HT1080 (cell line): Measurements from ENCODE around the gene BTBD8. TPM values are rescaled to one million over a fixed set of nuclear protein-coding genes. Genes with fewer than 3 reads are reported as not detected.
A peak's percentile ranks its signal among the peaks of the same experiment; 100 is the strongest.

Experiments
- DNase-seq: peaks from one replicate; pipeline ENCODE4 v3.0.0-alpha.2; 2015; ENCODE audit warnings: low read depth
- total RNA-seq: library from RNA; depleted of rRNA; stranded (reverse); fragments of >200 nt; shearing (Covaris generic); gene quantifications from 2 replicates; pipeline ENCODE4 v1.2.3, GENCODE V29; 2014; rRNA removed

BTBD8 gene
- total RNA-seq, 1 experiment from 2014 or later = 0.63 TPM

DNA sequence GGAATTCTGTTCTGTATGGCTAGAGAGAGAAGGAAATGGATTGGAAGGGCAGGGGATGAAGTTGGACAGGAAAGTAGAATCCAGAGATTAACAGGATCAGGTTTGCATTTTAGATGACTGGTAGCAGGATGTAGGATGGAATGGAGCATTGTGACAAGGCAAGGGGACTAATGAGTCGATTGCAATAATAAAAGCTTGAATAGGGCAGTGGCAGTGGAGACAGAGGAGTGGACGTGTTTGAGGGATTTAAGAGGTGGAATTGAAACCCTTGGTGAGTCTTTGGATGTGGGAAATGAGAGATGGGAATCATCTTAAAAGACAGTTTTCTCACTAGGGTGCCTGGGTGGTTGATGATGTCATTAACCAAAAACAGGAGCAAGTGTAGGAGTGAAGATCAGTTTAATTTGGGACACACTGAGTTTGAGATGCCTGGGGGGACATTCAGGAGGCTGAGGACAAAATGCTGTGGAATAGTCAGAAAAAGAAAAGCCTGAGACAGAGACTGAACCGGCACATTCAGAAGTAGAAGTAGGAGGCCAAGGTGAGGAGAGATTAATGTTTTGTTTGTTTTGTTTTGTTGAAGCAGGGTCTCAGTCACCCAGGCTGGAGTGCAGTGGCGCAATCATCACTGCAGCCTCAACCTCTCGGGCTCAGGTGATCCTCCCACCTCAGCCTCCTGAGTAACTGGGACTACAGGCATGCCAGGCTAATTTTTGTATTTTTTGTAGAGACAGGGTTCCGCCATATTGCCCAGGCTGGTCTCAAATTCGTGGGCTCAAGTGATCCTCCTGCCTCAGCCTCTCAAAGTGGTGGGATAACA lies 108.5 kb downstream of the BTBD8 start:
- no peak for DNase-seq

- no peak for DNase-seq
Measured at GRCh38 chr1:92191726-92192125, 111.6 kb downstream of the BTBD8 start.

DNA sequence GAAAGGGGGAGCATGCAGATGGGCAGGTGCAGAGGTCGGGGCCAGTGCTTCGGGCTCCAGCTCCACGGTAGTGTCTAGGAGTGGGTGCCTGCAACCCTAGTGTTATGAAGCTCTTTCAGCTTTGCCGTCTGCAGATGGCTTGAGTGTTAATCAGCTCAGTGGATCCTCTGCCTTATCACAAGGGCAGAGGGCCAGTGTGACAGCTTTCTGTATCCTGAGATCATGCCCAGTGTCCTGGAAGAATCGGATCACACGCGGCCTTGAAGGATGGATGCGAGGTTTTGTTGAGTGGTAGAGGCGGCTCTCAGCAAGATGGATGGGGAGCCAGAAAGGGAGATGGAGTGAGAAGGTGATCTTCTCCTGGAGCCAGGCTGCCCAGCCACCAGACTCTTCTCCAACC lies 112.1 kb downstream of the BTBD8 start:
- no peak for DNase-seq

DNA sequence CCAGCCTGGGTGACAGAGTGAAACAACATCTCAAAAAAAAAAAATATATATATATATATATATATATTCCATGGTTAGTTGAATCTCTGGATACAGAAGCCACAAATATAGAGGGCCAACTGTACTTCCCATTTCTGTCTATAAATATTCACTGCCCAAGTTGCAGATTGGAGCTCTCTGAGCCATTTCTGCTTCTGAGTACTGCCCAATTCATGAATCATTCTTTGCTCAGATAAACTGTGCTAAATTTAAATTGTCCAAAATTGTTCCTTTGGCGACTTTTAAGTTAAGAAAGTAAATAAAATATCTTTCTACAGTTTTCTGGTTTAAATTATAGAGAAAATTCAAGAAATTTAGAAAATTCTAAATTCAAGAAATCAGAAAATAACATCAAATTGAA lies 114.4 kb downstream of the BTBD8 start:
- DNase-seq = no peak

DNA sequence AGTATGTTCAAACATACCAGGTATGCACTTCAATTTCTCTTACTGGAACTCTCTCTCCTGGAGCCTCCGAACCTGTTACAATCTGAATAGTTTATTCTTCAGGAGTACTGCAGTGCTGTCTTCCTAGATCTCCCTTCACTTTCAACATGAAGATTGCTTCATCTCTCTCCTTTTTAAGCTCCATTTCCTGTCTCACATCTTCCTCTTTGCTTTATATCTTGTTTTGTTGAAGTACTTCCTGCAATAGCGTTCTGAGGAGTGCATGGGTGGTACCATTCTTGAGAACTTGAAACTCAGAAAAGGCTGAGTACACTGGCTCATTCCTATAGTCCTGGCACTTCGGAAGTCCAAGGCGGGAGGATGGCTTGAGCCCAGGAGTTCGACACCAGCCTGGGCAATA lies 121.8 kb downstream of the BTBD8 start:
- DNase-seq = no peak

- no peak for DNase-seq
Measured at GRCh38 chr1:92203105-92203504, 123.0 kb downstream of the BTBD8 start.

DNA sequence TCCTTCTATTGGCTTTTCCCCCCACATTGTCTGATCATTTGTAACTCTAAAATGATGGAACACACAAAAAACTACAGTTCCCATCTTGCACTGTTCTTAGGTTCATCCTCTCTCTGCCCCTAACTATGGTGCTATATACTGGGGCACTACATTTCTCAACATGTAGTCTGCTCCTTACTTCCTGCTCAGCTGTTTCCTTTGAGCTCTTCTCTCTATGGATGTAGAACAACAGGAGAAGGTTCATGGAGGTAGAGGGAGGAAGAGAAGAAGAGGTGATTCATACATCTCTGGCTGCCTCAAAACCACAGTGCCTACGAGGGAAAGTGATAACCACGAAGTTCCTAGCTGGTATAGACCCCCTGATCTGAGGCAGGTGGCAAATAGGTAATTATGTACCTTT lies 130.6 kb downstream of the BTBD8 start:
- peak; percentile 91 for DNase-seq

GRCh38 chr1:92211166-92211565 lies 131.0 kb downstream of the BTBD8 start:
- peak; percentile 57 for DNase-seq

DNA sequence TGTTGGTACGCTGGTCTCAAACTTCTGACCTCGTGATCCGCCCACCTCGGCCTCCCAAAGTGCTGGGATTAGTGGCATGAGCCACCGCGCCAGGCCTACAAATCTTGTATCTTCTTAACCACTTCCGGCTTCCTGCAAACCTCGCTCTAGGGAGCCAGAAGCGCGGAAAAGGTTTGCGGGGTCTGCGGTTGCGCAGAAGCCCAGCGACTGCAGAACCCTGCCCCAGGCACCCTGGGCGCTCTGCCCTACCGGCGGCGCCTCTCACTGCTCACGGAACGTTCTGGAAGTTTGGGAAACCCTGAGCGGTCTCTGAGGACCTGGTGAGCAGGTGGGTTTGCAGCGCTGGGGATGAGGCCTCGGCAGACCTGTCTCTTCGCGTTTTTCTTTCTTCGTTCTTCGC lies 137.6 kb downstream of the BTBD8 start, which contains the start of gene C1orf146:
TSS of gene C1orf146 (plus strand) at position 195 of the 400 bp plus-strand sequence. CDS start 13,506 bp downstream, outside the sequence.
- DNase-seq = no peak

DNA sequence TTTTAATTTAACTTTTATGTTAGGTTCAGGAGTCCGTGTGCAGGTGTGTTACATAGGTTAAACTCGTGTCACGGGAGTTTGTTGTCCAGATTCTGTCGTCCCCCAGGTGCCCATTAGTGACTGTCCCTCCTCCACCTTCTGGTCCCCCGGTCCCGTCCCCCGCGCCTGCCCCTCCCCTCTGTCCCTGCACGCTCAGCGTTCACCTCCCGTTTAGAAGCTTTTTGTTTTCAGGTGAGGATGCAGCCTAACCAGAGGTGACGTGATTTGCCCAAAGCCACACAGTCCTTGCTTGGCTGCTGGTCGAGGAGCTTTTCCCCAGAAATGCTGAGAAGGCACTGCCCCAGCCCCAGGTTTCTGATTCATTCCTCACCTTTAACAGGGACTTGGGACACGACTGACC lies 138.4 kb downstream of the BTBD8 start:
- DNase-seq = no peak

- DNase-seq = peak; percentile 17
Measured at GRCh38 chr1:92219028-92219427, 138.9 kb downstream of the BTBD8 start.

- no peak for DNase-seq
Measured at GRCh38 chr1:92228401-92228800, 148.3 kb downstream of the BTBD8 start.

GRCh38 chr1:92230736-92231135 lies 150.6 kb downstream of the BTBD8 start:
- no peak for DNase-seq

Other genes with a start within 250 kb of the BTBD8 start
- gene TGFBR3, start 194.2 kb upstream of the BTBD8 start, total RNA-seq = 7.8 and 12.0 TPM in 2 replicates
- not detected in 2 replicates for gene BRDT, start 130.9 kb upstream of the BTBD8 start, total RNA-seq
- gene EPHX4, start 50.4 kb upstream of the BTBD8 start, total RNA-seq = 4.7 and 5.8 TPM in 2 replicates
- 0.26 and 0.27 TPM in 2 replicates for gene SETSIP, start 4.9 kb upstream of the BTBD8 start, total RNA-seq
- gene C1orf146, start 137.6 kb downstream of the BTBD8 start, total RNA-seq = not detected in 2 replicates
- gene GLMN, start 218.6 kb downstream of the BTBD8 start, total RNA-seq = 13.7 and 14.4 TPM in 2 replicates
- 6.1 and 12.4 TPM in 2 replicates for gene RPAP2, start 218.7 kb downstream of the BTBD8 start, total RNA-seq